GM18520 (cell line): Measurements from ENCODE around the gene RBP7.
"Not testable (repeated sequence)": the region's sequence is repeated elsewhere in the genome, so short reads cannot be mapped to it uniquely, and the experiment has no call there.

Experiments used
- ATAC-seq: cut with Tn5 transposase; IDR thresholded peaks from one replicate; pipeline ENCODE4 v1.9.1; 2021; ENCODE audit not compliant: unreplicated experiment

RBP7 gene

DNA sequence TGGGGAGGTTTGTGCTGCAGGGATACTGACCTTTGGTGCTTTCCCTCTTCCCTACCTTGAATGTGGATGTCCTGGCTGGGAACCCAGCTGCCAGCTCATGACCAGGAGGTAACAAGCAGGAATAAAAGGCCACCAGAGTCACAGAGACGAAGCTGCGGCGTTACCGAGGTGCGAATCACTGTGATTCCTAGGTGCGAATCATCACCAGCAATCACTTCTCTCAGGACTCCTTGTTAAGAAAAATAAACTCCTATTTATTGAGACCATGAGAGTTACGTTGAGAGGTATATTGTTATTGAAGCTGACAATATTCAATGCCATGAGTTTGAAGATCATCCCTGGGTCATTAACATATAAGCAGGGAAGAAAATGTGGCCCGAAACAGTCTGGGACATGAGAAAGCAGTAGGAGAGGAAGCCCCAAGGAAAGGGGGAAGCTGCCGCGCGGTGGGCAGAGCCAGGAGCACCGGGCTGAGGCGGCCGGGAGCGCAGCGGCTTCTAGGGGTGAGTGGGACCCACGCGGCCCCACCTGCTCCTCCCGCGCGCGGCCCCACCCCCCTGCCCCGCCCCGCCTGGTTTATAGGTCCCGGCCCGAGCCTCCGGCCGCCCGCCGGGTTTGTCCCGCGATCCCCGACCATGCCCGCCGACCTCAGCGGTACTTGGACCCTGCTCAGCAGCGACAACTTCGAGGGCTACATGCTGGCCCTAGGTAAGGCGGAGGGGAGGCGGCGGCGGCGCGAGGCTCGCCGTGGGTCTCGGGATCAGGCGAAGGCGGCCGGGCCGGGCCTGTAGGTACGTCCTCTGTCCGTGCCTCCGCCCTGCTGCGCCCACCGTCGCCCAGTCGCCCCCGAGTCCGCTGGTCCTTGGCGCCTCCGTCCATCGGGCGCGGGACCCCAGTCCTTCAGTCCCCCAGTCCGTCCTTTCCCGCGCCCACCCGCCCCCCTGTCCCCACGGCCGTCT is at the start of gene RBP7:
TSS of gene RBP7 (plus strand) at position 605 of the 959 bp plus-strand sequence. CDS start at position 636, 31 bp downstream.
- no peak for ATAC-seq

DNA sequence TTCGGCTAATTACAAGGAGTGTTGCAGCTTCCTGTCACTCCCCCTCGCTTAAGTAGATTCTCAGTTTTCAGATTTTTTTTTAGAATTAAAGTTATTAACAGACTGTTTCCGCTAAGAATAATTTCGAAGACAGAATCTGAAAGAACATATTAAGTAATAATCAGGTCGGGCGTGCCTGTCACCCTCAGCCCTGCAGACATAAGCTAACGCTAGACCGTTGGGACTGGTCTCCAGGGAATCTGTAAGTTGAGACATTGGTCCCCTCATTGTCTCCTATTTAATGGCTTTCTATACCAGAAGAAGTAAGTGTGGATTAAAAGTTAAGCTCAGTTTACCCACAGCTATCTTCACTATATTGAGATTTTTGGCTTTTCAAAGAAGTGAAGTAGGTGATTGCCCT is 39.3 kb upstream of the RBP7 start:
- ATAC-seq, result no peak

DNA sequence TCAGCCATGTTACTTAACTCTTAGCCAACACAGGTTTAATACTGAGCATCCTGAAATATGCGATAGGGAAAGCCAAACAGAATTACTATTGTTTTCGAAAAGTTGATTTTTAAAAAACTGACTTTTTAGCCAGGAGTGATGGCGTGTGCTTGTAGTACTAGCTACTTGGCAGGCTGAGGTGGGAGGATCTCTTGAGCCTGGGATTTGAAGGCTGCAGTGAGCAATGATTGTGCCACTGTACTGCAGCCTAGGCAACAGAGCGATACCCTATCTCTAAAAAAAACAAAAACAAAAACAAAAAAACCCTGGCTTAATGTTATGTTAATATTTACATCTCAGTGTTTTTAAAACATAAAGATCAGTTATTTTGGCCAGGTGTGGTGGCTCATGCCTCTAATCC is 37.0 kb upstream of the RBP7 start:
- ATAC-seq, result no peak

DNA sequence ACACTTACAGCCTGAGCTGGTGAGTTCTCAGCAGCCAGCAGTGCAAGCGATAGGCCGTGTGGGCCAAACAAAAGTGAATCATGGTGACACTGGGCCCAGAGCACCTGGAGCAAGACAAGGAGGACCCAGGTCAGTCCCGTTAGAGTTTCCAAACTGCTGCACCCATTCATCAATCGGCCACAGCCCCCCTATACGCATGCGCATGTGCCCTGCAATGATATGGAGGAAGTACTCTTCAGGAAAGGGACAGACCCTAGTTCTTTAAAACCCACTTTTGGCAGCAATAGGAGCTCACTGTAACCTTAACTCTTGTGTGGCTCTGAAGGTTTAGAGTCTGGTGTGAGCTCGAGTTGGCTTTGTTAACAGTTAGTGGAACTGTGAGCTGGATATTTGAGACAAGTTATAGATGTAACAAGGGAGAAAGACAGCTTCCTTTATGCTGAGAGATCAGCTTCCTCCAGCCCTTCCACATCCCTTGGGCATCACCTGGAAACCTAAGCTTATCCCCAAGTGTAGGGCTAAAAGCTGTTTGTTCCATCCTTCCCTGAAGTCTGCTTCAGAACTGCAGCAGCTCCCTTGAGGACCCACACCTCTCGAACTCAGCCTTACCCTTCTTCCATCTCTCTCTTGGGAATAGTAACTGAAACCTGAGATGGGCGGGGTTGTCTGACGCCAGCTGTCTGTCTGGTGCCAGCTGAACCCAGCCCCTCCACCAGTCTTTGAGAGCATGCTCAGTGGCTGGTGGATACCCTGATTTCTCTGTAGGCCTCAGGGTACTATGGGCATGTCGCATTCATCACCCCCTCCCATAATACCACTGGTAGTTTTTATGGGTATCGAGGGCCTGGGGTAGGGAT is 36.1 kb upstream of the RBP7 start:
- ATAC-seq, result no peak

DNA sequence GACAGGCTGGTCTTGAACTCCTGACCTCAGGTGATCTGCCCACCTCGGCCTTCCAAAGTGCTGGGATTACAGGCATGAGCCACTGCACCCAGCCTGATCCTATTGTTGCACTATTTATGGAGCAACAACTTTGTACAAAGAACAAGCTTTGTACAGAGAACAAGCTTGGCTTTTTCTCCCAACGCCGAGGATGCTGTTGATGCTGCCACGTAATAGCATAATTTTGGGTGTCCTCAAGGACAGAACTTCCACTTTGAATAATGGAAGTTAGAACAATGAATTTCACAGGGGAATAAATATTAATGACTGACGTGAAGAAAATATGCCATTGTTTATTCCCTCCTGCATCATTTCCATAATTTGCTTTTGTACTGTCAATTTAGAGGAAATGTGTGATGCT is 12.8 kb upstream of the RBP7 start:
- no peak for ATAC-seq

DNA sequence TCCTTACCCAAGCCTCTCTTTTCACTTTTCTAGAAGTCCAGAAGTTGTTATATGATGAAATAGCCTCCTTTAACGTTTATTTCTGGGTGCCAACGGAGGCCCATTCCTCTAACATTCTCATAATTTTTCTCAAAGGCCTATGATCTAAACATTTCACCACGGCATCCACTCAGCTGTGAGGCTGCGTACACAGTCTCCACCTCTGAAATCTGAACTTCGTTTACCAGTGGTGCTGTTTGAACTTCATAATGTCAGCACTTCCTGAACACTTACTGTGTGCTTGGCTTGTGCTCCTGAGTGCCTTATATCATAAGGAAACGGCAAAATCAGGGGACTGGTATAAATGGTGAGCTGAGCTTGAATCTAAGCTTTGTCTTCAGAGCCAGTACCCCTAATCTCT is 12.0 kb upstream of the RBP7 start:
- ATAC-seq, result no peak

DNA sequence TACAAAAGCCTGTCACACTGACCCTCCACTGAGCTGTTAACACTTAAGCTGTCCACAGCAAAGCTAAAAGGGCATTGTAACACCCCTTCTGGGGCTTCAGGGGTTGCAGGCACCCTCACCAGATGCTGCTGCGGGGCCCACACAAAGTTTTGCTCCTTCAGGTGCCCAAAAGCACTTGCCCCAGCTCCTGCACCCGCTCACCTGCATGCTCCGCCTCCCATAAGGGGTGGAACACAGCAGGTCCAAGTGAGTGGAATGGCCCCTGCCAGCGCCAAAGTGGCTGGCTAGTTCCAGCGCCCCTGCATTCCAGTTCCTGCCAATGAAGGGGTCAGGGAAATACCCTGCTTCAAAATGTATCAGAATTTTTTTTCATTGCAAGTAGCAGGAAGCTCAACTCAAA is 7.3 kb upstream of the RBP7 start:
- ATAC-seq, result no peak

DNA sequence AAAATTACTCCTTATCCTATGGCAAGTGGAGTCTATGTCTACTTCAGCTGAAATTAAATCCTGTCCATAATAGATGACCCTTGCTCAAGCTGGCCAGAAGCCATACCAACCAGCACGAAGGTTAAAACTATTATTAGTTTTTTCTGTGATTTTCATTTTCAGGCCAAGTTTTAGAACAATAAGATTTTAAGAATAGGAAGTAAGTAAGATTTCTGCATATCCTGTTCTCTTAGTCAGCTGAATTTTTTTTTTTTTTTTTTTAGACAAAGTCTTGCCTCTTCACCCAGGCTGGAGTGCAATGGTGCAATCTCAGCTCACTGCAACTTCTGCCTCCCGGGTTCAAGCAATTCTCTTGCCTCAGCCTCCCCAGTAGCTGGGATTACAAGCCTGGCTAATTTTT is 6.1 kb upstream of the RBP7 start:
- no peak for ATAC-seq

DNA sequence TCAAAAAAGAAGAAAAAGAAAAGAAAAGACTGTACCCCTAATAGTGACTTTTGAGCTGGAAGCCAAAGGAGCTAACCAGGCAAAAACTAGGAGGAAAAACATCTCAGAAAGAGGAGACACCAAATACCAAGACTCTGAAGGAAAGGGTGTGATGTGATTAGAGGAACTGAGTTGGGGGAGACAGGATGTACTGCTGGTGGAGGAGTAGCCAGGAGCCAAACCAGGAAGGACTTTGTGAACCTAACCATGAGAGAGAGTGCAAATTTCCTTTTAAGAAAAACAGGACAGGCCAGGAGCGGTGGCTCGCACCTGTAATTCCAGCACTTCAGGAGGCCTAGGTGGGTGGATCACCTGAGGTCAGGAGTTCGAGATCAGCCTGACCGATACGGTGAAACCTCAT is 4.1 kb upstream of the RBP7 start:
- no peak for ATAC-seq

DNA sequence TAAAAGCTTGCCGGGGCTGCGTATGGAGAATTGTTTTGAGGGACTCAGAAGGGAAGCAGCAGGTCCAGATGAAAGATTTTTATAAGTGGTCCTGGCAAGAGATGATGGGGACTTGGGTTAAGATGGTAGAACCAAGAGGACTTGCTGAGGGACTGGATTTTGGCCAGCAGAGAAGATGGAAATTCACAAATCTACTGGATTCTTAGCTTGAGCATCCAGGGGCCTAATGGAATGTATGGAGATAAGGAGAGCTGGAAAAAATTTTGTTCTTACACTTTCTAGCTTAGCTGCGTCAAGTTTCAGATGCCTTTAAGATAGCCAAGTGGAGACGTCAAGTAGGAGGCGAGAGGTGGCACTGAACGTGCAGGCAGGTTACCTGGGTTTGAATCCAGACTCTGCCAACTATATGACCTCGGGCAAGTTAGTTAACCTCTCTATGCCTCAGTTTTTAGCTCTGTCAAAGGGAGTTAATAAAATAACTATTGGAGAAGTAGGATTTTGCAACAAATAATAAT is 3.4 kb upstream of the RBP7 start:
- no peak for ATAC-seq

DNA sequence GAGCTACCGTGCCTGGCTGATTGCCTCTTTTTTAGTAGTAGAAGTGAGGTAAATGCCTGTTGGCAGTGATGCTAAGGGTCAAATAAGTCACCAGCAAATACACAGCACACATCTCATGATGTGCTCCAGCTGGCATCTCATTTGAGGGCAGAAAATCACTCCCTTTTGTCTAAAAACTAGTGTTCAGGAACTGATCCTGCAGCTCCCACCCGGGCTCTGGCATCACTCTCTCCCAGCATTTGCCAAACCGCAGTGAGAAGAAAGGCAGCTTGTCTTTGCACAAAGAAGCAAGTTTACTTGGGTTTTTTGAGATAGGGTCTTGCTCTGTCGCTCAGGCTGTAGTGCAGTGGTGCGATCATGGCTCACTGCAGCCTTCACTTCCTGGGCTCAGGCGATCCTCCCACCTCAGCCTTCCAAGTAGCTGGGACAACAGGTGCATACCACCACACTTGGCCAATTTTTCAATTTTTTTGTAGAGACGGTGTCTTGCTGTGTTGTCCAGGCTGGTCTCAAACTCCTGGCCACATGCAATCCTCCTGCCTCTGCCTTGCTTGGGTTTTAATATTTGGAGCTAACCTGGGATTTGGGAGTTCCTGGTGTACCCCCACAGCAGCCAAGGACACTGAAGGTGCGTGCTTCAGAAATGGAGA is 4.1 kb downstream of the RBP7 start:
- no peak for ATAC-seq

DNA sequence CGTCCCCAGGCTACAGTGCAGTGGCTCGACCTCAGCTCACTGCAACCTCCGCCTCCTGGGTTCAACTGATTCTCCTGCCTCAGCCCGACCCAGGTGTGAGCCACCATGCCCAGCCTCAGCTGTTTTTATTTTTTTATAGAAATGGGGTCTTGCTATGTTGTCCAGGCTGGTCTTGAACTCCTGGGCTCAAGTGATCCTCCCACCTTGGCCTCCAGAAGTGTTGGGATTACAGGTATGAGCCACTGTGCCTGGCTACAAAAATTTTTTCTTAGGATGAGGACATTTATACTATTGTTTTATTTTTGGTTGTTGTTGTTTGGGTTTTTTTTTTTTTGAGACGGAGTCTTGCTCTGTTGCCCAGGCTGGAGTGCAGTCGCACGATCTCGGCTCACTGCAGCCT is 8.2 kb downstream of the RBP7 start:
- ATAC-seq, result not testable (repeated sequence)

DNA sequence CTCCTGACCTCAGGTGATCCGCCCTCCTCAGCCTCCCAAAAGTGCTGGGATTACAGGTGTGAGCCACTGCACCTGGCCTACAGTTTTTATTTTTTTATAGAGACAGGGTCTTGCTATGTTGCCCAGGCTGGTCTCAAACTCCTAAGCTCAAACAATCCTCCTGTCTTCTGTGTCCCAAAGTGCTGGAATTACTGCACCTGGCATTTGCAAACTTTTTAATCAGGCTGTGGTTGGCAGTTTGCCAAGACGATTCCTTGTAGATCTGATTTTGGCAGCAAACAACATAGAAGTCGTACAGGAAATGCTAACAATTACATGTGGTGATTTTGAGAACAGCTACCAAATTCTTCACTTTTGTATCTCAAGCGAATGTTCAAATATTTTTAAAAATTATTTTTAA is 10.1 kb downstream of the RBP7 start:
- no peak for ATAC-seq

DNA sequence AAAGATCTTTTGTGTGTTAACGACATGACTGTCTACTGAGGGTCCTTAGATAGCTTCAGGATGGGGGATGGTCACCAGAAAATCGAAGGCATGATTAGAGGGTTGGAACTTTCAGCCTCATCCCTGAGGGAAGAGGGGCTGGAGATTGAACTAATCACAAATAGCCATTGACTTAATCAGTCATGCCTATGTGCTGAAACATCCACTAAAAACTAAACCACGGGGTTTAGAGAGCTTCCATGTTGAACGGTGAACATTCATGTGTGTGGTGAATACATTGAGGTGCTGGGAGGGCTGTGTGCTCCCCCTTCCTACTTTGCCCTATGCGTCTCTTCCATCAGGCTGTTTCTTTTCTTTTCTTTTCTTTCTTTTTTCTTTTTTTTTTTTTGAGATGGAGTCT is 17.0 kb downstream of the RBP7 start:
- ATAC-seq, result no peak

DNA sequence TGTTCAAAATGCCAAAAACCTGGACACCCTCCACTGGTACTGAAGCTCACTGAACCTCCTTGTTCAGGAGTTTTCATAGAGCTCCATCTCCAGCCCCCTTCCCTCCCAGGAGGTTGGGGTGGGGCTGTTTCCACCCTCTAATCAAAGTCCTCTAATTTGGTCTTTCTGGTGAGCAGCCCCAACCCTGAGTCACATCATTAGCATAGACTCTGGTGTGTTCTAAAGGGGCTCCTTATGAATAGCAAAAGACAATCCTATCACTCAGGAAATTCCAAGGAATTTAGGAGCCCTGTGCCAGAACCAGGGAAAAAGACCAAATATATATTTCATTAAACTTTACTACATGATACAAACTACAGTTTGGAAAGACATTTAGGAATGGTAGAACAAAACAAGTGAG is 22.5 kb downstream of the RBP7 start:
- ATAC-seq, result no peak

DNA sequence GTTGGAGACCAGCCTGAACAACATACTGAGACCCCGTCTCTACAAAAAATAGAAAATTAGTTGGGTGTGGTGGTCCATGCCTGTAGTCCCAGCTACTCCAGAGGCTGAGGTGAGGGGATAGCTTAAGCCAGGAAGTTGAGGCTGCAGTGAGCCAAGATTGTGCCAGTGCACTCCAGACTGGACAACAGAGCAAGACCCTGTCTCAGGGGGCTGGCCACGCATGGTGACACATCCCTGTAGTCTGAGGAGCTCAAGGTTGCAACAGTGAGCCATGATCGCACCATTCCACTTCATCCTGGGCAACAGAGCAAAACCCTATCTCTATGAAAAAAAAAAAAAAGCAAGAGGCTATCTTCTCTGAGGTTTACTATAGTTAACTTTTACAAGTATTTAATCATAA is 23.1 kb downstream of the RBP7 start:
- no peak for ATAC-seq

DNA sequence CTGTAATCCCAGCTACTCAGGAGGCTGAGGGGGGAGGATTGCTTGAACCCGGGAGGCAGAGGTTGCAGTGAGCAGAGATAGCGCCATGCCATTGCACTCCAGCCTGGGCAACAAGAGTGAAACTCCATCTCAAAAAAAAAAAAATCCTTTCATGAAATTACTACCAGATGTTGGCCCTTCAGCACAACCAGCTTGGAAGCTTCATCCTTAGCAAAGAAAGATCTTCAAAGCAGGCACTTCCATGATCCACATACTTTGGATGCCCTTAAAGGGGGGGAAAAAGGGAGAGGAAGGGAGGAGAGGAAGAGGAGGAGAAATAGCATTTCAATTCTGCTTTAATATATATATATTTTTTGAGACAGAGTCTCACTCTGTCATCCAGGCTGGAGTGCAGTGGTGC is 23.6 kb downstream of the RBP7 start:
- ATAC-seq, result not testable (repeated sequence)

DNA sequence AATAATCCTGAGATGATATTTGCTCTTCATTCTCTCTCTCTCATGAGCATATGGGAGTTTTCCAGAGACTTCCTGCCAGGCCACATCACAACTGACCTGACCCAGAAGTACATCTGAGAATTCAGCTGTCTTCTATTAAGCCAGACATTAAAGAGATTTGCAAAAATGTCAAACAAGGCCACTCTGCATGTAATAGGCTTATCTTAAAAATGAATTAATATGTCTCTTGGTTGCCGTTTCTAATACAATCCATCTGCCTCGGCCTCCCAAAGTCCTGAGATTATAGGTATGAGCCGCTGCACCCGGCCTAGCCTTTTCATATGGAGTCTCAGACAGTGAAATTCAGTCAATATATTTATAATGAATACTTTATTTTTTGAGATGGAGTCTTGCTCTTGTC is 25.0 kb downstream of the RBP7 start:
- not testable (repeated sequence) for ATAC-seq

DNA sequence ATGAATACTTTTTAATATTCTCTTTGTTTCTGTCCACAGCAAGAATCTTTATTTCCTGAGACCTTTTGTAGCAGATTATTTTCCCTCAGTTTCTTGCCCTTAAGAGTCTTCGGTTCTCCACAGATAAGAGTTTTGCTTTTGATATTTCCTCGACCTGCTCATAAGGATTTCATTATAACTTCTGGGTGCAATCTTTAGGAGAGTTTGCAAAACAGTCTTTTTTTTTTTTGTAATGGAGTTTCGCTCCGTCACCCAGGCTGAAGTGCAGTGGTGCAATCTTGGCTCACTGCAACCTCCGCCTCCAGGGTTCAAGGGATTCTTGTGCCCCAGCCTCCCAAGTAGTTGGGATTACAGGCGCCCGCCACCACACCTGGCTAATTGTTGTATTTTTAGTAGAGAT is 25.6 kb downstream of the RBP7 start:
- ATAC-seq, result no peak

DNA sequence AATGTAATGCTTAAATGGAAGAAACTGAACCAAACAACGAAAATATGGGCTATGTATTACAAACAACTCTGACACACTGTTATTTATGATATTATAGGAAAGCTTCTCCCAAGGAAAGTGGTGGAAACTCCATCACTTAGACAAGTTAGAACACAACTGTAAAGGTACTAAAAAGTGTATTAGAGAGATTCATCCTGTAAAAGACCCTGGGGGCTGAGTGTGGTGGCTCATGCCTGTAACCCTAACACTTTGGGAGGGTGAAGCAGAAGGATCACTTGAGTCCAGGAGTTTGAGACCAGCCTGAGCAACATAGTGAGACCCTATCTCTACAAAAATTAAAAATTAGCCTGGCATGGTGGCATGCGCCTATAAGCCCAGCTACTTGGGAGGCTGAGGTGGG is 28.3 kb downstream of the RBP7 start:
- no peak for ATAC-seq

DNA sequence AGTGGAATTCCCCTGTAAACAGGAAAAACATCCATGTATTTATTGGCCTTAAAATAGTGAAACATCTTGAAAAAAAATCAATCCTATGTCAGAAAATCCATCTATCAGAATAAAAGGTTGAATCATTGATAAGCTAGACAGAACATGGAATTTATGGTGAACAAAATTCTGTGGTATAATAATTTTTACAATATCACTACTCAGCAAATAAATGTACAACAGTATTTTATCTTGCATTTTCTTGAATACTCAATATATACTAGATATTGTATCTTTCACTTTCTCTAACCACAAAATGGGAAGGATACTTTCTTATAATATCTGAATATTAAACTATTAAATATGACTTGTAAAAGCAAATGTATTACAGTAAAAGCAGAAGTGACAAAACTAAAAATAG is 30.0 kb downstream of the RBP7 start:
- ATAC-seq, result no peak
